ENCODE data around the gene SPHK1.

The SPHK1 gene

GRCh38 chr17:76363107-76363842 is 21.1 kb upstream of the SPHK1 start:
- DNase-seq: no peak

GRCh38 chr17:76365256-76365903 is 19.0 kb upstream of the SPHK1 start:
- DNase-seq: no peak

- no peak for DNase-seq
Measured at GRCh38 chr17:76366247-76366646, 18.2 kb upstream of the SPHK1 start.

GRCh38 chr17:76367642-76368041 is 16.8 kb upstream of the SPHK1 start:
- DNase-seq: no peak

- no peak for DNase-seq
Measured at GRCh38 chr17:76368545-76368944, 15.9 kb upstream of the SPHK1 start.

- DNase-seq: no peak
Measured at GRCh38 chr17:76369379-76369778, 15.0 kb upstream of the SPHK1 start.

GRCh38 chr17:76369804-76370203 is 14.6 kb upstream of the SPHK1 start:
- DNase-seq: no peak

- DNase-seq: no peak
Measured at GRCh38 chr17:76370261-76370993, 14.0 kb upstream of the SPHK1 start.

GRCh38 chr17:76371656-76372628 is 12.5 kb upstream of the SPHK1 start:
- no peak for DNase-seq

- DNase-seq: no peak
Measured at GRCh38 chr17:76376318-76377133, 7.9 kb upstream of the SPHK1 start.

- DNase-seq: no peak
Measured at GRCh38 chr17:76378548-76379274, 5.7 kb upstream of the SPHK1 start.

- no peak for DNase-seq
Measured at GRCh38 chr17:76379275-76379641, 5.2 kb upstream of the SPHK1 start.

- no peak for DNase-seq
Measured at GRCh38 chr17:76379646-76380376, 4.6 kb upstream of the SPHK1 start.

- DNase-seq: no peak
Measured at GRCh38 chr17:76381633-76382350, 2.6 kb upstream of the SPHK1 start.

GRCh38 chr17:76382351-76382802 is 2.0 kb upstream of the SPHK1 start:
- no peak for DNase-seq

GRCh38 chr17:76382803-76383545 is 1.4 kb upstream of the SPHK1 start:
- DNase-seq: no peak

- no peak for DNase-seq
Measured at GRCh38 chr17:76383546-76384221, 725 bp upstream of the SPHK1 start.
